ENCODE data around the gene EFCAB14.

DNA sequence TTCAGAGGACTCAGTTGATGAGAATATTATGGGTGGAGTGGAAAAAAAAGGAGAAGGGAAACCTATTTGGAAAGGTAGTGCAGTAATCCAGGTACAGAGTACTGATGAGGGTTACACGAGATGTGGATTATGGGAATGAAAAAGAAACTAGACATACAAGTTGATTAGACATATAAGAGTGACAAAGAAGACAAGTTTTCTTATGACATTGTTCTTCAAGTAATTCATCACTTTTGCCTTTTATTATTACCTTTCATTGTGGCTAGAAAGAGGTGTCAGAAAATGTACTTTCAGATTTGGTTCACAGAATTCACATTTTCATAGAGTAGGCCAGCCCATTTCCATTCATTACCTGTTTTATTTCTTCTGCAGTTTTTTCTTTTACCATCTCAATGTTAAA is 61.1 kb downstream of the EFCAB14 start:
- TF ChIP-seq, protein P1, sequence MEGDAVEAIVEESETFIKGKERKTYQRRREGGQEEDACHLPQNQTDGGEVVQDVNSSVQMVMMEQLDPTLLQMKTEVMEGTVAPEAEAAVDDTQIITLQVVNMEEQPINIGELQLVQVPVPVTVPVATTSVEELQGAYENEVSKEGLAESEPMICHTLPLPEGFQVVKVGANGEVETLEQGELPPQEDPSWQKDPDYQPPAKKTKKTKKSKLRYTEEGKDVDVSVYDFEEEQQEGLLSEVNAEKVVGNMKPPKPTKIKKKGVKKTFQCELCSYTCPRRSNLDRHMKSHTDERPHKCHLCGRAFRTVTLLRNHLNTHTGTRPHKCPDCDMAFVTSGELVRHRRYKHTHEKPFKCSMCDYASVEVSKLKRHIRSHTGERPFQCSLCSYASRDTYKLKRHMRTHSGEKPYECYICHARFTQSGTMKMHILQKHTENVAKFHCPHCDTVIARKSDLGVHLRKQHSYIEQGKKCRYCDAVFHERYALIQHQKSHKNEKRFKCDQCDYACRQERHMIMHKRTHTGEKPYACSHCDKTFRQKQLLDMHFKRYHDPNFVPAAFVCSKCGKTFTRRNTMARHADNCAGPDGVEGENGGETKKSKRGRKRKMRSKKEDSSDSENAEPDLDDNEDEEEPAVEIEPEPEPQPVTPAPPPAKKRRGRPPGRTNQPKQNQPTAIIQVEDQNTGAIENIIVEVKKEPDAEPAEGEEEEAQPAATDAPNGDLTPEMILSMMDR (IDR thresholded peaks at IDR 0.05; ENCODE audit: extremely low read depth in 1 of 2, insufficient read depth in 1 of 2, low read depth in 1 of 2, low read length in 2 of 2): no peak
- TF ChIP-seq JUN (IDR thresholded peaks at IDR 0.05; ENCODE audit: borderline replicate concordance, insufficient read depth, insufficient read length, low read depth): no peak

Measured in endothelial cell of umbilical vein (primary cell).